A549 (cell line): ENCODE results near the gene PPP1R12C. TPM values are rescaled to one million over a fixed set of nuclear protein-coding genes. Genes with fewer than 3 reads are reported as not detected.

Experiments used
- ATAC-seq, 2 experiments: fragments of 200-7000 bp in 1 of 2; fragments of >200 bp in 1 of 2; cut with Nextera tagmentation in 1 of 2; cut with Tn5 transposase in 1 of 2; 3 replicates each; pipeline versions ENCODE4 v1.8.0 to v1.9.1; 2018 to 2020; ENCODE audit warnings: mild to moderate bottlenecking in 1 of 2, moderate library complexity in 1 of 2
- CTCF ChIA-PET: fragments of 300-600 bp; sonication (Branson Sonifier 250); formaldehyde crosslinking; extraction: SDS; loops from one replicate; lab custom pipeline; 2021; ENCODE audit warnings: antibody characterized with exemption, inconsistent platforms; lab: Yijun Ruan, JAX
- POLR2A ChIA-PET: fragments of 350-600 bp; formaldehyde crosslinking; extraction: SDS; loops from one replicate; lab custom pipeline; 2021; ENCODE audit warnings: antibody characterized with exemption, inconsistent platforms; lab: Yijun Ruan, JAX
- DNase-seq, 2 experiments: peaks; one replicate each; pipeline versions ENCODE4 v3.0.0 to v3.0.0-alpha.2; 2011 to 2016; ENCODE audit warnings: low read depth in 1 of 2, low spot score in 1 of 2
- FAIRE-seq: peaks from 2 replicates; lab custom pipeline; 2011; peaks lifted over from hg19 to GRCh38; lab: Jason Lieb, UNC
- H3K27ac ChIP-seq, 2 experiments: fragments of >200 bp; sonication (Bioruptor Twin); formaldehyde crosslinking; 3 replicates each; pipeline ENCODE4 v1.5.1; 2016 to 2017
- H3K4me1 ChIP-seq: fragments of >200 bp; sonication (Bioruptor Twin); formaldehyde crosslinking; 3 replicates; pipeline ENCODE4 v1.6.1; 2016
- H3K4me2 ChIP-seq: fragments of >200 bp; sonication (Bioruptor Twin); formaldehyde crosslinking; 3 replicates; pipeline ENCODE4 v1.6.1; 2016
- H3K4me3 ChIP-seq: fragments of >200 bp; sonication (Bioruptor Twin); formaldehyde crosslinking; 3 replicates; pipeline ENCODE4 v1.5.1; 2016
- H3K9me3 ChIP-seq: fragments of >200 bp; sonication (Bioruptor Twin); formaldehyde crosslinking; 3 replicates; pipeline ENCODE4 v1.6.1; 2016
- ATOH8 ChIP-seq: fragments of 250-450 bp; sonication (Bioruptor Pico); IDR thresholded peaks from 2 replicates; pipeline ENCODE4 v1.5.0; 2020; ENCODE audit warnings: low read depth, mild to moderate bottlenecking, moderate library complexity
- CBX8 ChIP-seq: fragments of 200-600 bp; sonication (generic); IDR thresholded peaks from 2 replicates; pipeline ENCODE4 v1.6.1; 2016
- CEBPB ChIP-seq, 2 experiments: fragments of >200 bp in 1 of 2; sonication (Bioruptor Twin) in 1 of 2; formaldehyde crosslinking in 1 of 2; IDR thresholded peaks; 2 replicates each; pipeline ENCODE4 v1.6.1; 2012 to 2016
- CHD2 ChIP-seq: fragments of 150-350 bp; IDR thresholded peaks from 2 replicates; pipeline ENCODE4 v1.6.1; 2014; ENCODE audit warnings: low read length; ENCODE audit not compliant: partially characterized antibody
- EHF ChIP-seq: fragments of 250-450 bp; sonication (Bioruptor Pico); IDR thresholded peaks from 2 replicates; pipeline ENCODE4 v1.5.0; 2020; ENCODE audit warnings: mild to moderate bottlenecking
- EHMT2 ChIP-seq: fragments of 200-600 bp; sonication (generic); IDR thresholded peaks from 2 replicates; pipeline ENCODE4 v1.6.1; 2016; ENCODE audit warnings: antibody characterized with exemption, low read depth, mild to moderate bottlenecking, moderate library complexity
- HDAC2 ChIP-seq: fragments of 200-600 bp; sonication (generic); IDR thresholded peaks from 2 replicates; pipeline ENCODE4 v1.6.1; 2016
- HES2 ChIP-seq: fragments of >200 bp; sonication (Bioruptor Twin); formaldehyde crosslinking; IDR thresholded peaks from 2 replicates; pipeline ENCODE4 v1.6.1; 2016
- KDM5A ChIP-seq: fragments of 200-600 bp; sonication (generic); IDR thresholded peaks from 2 replicates; pipeline ENCODE4 v1.6.1; 2016; ENCODE audit warnings: antibody characterized with exemption, mild to moderate bottlenecking
- MAZ ChIP-seq: fragments of 150-350 bp; IDR thresholded peaks from 2 replicates; pipeline ENCODE4 v1.6.1; 2014; ENCODE audit warnings: antibody characterized with exemption, low read depth, low read length, borderline replicate concordance
- MYC ChIP-seq: IDR thresholded peaks from 2 replicates; pipeline ENCODE4 v1.6.1; 2012; ENCODE audit warnings: mild to moderate bottlenecking, inconsistent platforms, low read length, improper control_type of control experiment, borderline replicate concordance
- NFE2L2 ChIP-seq: fragments of 150-350 bp; conservative IDR thresholded peaks from 2 replicates; pipeline ENCODE4 v1.6.1; 2014; ENCODE audit warnings: low read length
- NPAS2 ChIP-seq: fragments of 250-450 bp; sonication (Bioruptor Pico); IDR thresholded peaks from 2 replicates; pipeline ENCODE4 v1.8.0; 2022; ENCODE audit warnings: mild to moderate bottlenecking, moderate library complexity, borderline replicate concordance
- NR3C1 ChIP-seq: fragments of >200 bp; sonication (Bioruptor Twin); formaldehyde crosslinking; IDR thresholded peaks from 3 replicates; pipeline ENCODE4 v1.6.1; 2017
- RCOR1 ChIP-seq: fragments of 150-350 bp; IDR thresholded peaks from 2 replicates; pipeline ENCODE4 v1.6.1; 2014; ENCODE audit warnings: antibody characterized with exemption, low read length, low read depth
- RNF2 ChIP-seq: fragments of 200-600 bp; sonication (generic); IDR thresholded peaks from 2 replicates; pipeline ENCODE4 v1.6.1; 2016; ENCODE audit warnings: low read depth, mild to moderate bottlenecking, antibody characterized with exemption, moderate library complexity, borderline replicate concordance
- SREBF2 ChIP-seq: fragments of 450-650 bp; IDR thresholded peaks from 2 replicates; pipeline ENCODE4 v1.6.1; 2014; ENCODE audit warnings: mild to moderate bottlenecking, moderate library complexity
- TFCP2L1 ChIP-seq: fragments of 250-450 bp; sonication (Bioruptor Pico); IDR thresholded peaks from 2 replicates; pipeline ENCODE4 v1.5.0; 2021; ENCODE audit warnings: mild to moderate bottlenecking
- ZC3H11A ChIP-seq: fragments of 450-650 bp; IDR thresholded peaks from 2 replicates; pipeline ENCODE4 v1.6.1; 2014; ENCODE audit warnings: antibody characterized with exemption, mild to moderate bottlenecking
- ZNF302 ChIP-seq: fragments of 250-450 bp; sonication (Bioruptor Pico); IDR thresholded peaks from 2 replicates; pipeline ENCODE4 v1.9.0; 2021; ENCODE audit warnings: inconsistent platforms, mild to moderate bottlenecking, moderate library complexity
- WGBS: methylation state at CpG from one replicate; pipeline ENCODE4 v1.1.6; 2017; ENCODE audit errors: missing lambda C conversion rate; 5-methylcytosine and 5-hydroxymethylcytosine counted together
- polyA plus RNA-seq, 4 experiments: library from polyadenylated mRNA; depleted of rRNA in 3 of 4; stranded (reverse); fragments of >200 nt; fragmentation: RNase III in 1 of 4; extraction: RNeasy Plus Mini Kit Qiagen cat#74134 plus additional on column Dnase treatment in 1 of 4; gene quantifications; 2 replicates in 3 of 4; 3 replicates in 1 of 4; pipeline ENCODE4 v1.2.3, GENCODE V29; 2011 to 2017
- TF ChIP-seq, protein P1 (sequence below): IDR thresholded peaks from 2 replicates; pipeline ENCODE4 v1.6.1; 2012
- TF ChIP-seq, protein P2 (sequence below): fragments of 450-650 bp; IDR thresholded peaks from 2 replicates; pipeline ENCODE4 v1.6.1; 2014; ENCODE audit warnings: antibody characterized with exemption
- TF ChIP-seq, protein P3 (sequence below): fragments of 250-450 bp; sonication (Bioruptor Pico); IDR thresholded peaks from 2 replicates; pipeline ENCODE4 v1.5.0; 2021; ENCODE audit warnings: mild to moderate bottlenecking, moderate library complexity, borderline replicate concordance
- TF ChIP-seq, protein P4 (sequence below): fragments of 200-600 bp; sonication (generic); IDR thresholded peaks from 2 replicates; pipeline ENCODE4 v1.6.1; 2016; ENCODE audit warnings: antibody characterized with exemption, mild to moderate bottlenecking, moderate library complexity

PPP1R12C gene
- polyA plus RNA-seq, 2 of the 4 experiments (the other 2 are of a cell fraction), result 22.0 to 70.3 TPM

GRCh38 chr19:55137915-55138314 is 20.5 kb upstream of the PPP1R12C start:
- no peak for TF ChIP-seq MYC
- TF ChIP-seq HDAC2, result no peak
- no peak for TF ChIP-seq KDM5A
- TF ChIP-seq, protein P1, sequence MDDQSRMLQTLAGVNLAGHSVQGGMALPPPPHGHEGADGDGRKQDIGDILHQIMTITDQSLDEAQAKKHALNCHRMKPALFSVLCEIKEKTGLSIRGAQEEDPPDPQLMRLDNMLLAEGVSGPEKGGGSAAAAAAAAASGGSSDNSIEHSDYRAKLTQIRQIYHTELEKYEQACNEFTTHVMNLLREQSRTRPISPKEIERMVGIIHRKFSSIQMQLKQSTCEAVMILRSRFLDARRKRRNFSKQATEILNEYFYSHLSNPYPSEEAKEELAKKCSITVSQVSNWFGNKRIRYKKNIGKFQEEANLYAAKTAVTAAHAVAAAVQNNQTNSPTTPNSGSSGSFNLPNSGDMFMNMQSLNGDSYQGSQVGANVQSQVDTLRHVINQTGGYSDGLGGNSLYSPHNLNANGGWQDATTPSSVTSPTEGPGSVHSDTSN, result no peak
- no peak for TF ChIP-seq HES2
- no peak for TF ChIP-seq TFCP2L1 (CRISPR knock-in tag)
- no peak for TF ChIP-seq NPAS2 (CRISPR knock-in tag)
- TF ChIP-seq ZC3H11A, result no peak
- TF ChIP-seq NR3C1, result no peak
- no peak for TF ChIP-seq SREBF2
- TF ChIP-seq, protein P2, sequence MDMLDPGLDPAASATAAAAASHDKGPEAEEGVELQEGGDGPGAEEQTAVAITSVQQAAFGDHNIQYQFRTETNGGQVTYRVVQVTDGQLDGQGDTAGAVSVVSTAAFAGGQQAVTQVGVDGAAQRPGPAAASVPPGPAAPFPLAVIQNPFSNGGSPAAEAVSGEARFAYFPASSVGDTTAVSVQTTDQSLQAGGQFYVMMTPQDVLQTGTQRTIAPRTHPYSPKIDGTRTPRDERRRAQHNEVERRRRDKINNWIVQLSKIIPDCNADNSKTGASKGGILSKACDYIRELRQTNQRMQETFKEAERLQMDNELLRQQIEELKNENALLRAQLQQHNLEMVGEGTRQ, result no peak
- no peak for TF ChIP-seq ZNF302 (CRISPR knock-in tag)
- TF ChIP-seq RNF2, result no peak
- TF ChIP-seq NFE2L2, result no peak
- TF ChIP-seq, protein P3, sequence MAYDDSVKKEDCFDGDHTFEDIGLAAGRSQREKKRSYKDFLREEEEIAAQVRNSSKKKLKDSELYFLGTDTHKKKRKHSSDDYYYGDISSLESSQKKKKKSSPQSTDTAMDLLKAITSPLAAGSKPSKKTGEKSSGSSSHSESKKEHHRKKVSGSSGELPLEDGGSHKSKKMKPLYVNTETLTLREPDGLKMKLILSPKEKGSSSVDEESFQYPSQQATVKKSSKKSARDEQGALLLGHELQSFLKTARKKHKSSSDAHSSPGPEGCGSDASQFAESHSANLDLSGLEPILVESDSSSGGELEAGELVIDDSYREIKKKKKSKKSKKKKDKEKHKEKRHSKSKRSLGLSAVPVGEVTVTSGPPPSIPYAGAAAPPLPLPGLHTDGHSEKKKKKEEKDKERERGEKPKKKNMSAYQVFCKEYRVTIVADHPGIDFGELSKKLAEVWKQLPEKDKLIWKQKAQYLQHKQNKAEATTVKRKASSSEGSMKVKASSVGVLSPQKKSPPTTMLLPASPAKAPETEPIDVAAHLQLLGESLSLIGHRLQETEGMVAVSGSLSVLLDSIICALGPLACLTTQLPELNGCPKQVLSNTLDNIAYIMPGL, result no peak
- no peak for ATAC-seq
- no peak for FAIRE-seq
- Histone ChIP-seq H3K4me1 (no peaks in the 10 kb centered on the region), H3K4me2 (no peak overlapping the region), H3K9me3 (no peaks in the 10 kb centered on the region), H3K27ac (no peak overlapping the region), H3K4me3 (no peak overlapping the region)
- no peak for DNase-seq
- ChIA-PET CTCF (interaction anchor here (2.4 to 2.9 kb wide), 2 partner anchors 9 to 366 kb away, joined by 14 read pairs; no protein-coding TSS in a partner anchor), POLR2A (no interaction called here)
- WGBS, result 88% methylated on average over 9 of the region's 9 CpGs

DNA sequence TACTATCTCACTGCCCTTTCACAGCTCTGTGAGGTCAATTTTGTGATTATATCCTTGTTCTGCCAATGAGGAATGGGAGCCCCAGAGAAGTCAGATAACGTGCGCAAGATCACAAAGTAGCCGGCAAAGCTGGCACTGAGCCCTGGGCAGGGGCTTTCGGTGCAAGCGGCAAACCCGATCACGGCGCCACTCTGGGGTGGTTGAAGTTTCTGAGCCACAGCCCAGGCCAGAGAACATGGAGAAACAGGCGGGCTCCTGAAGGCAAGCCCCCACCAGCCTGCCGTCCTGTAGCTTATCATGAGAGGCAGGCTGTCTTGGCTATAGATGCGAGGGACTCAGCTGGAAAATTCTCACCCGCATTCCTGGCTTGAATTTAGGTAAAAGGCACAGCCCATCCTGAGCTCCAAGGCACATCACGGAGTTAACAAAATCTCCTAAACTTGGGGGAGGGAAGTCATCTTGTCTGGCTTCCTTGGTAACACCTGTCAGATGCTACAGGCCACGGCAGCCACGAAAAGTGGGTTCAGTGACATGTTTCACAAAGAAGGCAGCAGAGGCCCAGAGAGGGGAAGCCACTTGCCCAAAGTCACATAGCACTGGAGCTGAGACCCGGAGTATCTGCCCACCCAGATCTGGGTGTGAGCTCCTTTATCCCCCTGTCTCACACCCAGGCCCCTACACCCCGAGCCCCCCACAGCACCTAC is 19.1 kb upstream of the PPP1R12C start:
- no peaks in the 10 kb centered on the region for H3K9me3 ChIP-seq
- no peaks in the 10 kb centered on the region for H3K4me1 ChIP-seq
- CTCF ChIA-PET, result interaction anchor here (0.7 to 5.1 kb wide), 18 partner anchors 9 to 497 kb away, joined by 3 to 25 read pairs (median 4); partner anchors contain the start of genes DNAAF3, PPP1R12C and TMEM238
- POLR2A ChIA-PET, result interaction anchor here (0.5 kb wide), 1 partner anchor 121 kb away, joined by 5 read pairs; no protein-coding TSS in a partner anchor
- no peak overlapping the region for H3K27ac ChIP-seq
- no peak for TF ChIP-seq MAZ
- no peak for TF ChIP-seq EHF (CRISPR knock-in tag)
- TF ChIP-seq ATOH8 (CRISPR knock-in tag), result no peak
- TF ChIP-seq CHD2, result no peak
- TF ChIP-seq CBX8, result no peak
- TF ChIP-seq, protein P4, sequence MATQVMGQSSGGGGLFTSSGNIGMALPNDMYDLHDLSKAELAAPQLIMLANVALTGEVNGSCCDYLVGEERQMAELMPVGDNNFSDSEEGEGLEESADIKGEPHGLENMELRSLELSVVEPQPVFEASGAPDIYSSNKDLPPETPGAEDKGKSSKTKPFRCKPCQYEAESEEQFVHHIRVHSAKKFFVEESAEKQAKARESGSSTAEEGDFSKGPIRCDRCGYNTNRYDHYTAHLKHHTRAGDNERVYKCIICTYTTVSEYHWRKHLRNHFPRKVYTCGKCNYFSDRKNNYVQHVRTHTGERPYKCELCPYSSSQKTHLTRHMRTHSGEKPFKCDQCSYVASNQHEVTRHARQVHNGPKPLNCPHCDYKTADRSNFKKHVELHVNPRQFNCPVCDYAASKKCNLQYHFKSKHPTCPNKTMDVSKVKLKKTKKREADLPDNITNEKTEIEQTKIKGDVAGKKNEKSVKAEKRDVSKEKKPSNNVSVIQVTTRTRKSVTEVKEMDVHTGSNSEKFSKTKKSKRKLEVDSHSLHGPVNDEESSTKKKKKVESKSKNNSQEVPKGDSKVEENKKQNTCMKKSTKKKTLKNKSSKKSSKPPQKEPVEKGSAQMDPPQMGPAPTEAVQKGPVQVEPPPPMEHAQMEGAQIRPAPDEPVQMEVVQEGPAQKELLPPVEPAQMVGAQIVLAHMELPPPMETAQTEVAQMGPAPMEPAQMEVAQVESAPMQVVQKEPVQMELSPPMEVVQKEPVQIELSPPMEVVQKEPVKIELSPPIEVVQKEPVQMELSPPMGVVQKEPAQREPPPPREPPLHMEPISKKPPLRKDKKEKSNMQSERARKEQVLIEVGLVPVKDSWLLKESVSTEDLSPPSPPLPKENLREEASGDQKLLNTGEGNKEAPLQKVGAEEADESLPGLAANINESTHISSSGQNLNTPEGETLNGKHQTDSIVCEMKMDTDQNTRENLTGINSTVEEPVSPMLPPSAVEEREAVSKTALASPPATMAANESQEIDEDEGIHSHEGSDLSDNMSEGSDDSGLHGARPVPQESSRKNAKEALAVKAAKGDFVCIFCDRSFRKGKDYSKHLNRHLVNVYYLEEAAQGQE, result no peak
- TF ChIP-seq RCOR1, result no peak
- TF ChIP-seq EHMT2, result no peak
- no peak for TF ChIP-seq NFE2L2
- no peak for TF ChIP-seq CEBPB (IDR thresholded peaks at IDR 0.05)
- 91% methylated on average over 17 of the region's 17 CpGs for WGBS
- no peak overlapping the region for H3K4me3 ChIP-seq
- no peak for FAIRE-seq
- no peak overlapping the region for H3K4me2 ChIP-seq
- no peak for ATAC-seq
- no peak for DNase-seq
